ENCODE measurements around the gene NEURL1.
"Not testable (repeated sequence)": the region's sequence is repeated elsewhere in the genome, so short reads cannot be mapped to it uniquely, and the experiment has no call there.

The NEURL1 gene

DNA sequence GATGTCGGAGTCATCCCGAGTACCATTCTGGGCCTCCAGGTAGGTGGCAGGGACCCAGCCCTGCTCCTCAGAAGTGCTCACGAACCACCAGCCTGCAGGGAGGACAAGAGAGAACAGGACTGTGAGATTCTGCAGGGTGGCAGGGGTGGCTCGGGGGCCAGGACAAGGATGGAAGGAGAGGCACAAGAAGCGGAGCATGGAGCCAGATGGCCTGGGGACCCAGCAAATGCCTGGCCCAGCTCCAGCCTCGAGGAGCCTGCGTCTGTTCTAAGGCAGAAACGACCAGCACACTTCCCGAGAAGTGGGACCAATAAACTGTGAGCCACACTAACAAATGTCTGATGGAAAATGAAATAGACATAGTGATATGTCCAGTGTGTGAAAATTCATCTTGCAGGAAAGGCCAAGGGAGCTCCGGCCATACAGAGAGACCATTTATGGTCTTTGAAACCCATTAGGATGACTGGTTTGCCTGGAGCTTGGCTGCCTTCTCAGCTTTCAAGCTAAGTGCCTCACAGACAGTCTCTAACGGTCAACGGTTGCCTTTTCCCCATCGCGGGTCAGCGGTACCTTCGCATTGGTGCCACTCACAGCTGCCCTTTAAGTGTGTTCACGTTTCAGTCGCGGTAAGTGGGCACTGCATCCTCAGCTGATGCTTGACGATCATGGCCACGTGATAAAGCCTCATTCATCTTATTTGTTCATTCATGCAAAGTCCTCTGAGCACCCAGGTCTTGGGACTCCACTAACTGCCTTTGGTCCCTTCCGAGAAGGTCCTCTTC is 133.8 kb downstream of the NEURL1 start:
- DNase-seq (ENCODE audit: low read depth): no peak

- DNase-seq (ENCODE audit: low read depth): no peak
Observed at GRCh38 chr10:103627893-103628292, 134.4 kb downstream of the NEURL1 start.

DNA sequence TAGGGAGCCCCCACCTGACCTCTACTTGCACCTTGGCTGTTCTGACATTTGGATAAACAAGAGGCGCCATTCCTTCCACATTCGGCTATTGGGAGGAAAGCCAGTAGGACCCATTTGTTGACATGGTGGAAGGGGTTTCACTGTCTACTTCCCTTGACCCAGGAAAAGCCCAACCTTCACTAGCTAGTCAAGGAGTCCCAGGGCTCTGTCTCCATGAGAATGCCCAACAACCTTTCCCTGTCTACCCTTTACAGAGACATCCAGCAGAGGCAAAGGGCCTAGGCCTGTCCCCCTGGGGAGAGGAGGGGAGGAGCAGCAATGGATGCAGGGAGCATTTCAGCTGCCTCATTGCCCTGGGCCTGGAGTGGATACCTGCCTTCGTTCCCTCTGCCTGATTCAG is 136.1 kb downstream of the NEURL1 start:
- no peak for DNase-seq (ENCODE audit: low read depth)

GRCh38 chr10:103630156-103630555 is 136.7 kb downstream of the NEURL1 start:
- DNase-seq (ENCODE audit: low read depth): no peak

GRCh38 chr10:103632247-103632642 is 138.7 kb downstream of the NEURL1 start:
- no peak for DNase-seq (ENCODE audit: low read depth)

- not testable (repeated sequence) for DNase-seq (ENCODE audit: low read depth)
Observed at GRCh38 chr10:103632871-103633270, 139.4 kb downstream of the NEURL1 start.

- DNase-seq (ENCODE audit: low read depth): no peak
Observed at GRCh38 chr10:103633846-103634245, 140.3 kb downstream of the NEURL1 start.

DNA sequence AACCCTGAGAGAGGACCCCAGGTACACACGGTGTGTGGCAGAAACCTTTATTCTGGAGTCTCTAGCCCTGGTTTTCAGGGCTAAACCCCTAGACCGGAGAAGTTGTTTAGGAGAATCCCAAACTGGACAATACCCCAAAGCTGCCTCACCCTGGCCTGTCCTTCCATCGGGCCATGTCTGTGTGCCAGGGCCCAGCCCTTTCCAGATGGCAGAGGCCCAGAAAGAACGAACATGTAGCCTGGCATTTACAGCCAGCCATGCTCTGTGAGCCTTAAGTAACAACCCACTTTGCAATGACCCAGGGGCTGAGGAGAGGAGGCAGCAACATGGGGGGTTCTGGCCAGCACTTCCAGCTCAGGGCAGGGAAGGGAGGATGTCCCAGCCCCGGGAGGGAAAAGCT is 142.1 kb downstream of the NEURL1 start:
- DNase-seq (ENCODE audit: low read depth): no peak

DNA sequence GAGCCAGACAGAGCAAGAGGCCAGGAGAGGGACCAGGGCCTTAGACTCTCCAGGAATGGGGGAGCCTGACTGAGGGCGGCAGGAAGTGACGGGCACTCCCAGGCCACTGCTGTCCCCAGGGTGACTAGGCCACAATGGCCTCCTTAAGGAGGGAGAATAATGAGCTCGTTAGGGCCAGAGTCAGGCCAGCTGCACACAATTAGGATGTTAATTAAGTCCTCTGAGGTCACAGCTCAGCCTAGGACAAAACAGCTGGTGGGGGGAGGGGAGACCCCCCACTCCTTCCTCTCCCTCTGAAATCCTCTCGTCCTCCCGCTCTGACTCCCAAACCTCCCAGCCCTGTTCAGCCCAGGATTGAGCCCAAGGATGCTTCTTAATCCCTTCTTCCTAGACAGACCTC is 143.0 kb downstream of the NEURL1 start:
- no peak for DNase-seq (ENCODE audit: low read depth)

DNA sequence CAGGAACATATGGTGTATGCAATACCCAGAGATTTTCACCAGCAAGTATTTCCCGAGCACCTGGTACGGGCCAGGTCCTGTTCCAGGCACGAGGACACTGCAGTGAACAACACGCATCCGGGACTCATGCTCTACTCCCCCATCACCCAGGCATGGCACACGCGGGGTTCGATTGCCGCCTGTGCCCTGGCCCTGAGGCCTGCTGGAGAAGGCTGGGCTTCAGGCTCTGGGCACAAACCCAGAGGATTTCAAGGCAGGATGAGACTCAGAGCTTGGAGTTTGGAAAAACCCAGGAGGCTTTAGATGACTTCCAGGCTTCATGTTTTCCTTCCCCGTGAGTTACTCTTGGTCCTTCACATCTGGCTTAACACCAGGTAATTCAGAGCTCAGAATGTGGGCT is 143.5 kb downstream of the NEURL1 start:
- DNase-seq (ENCODE audit: low read depth): no peak

DNA sequence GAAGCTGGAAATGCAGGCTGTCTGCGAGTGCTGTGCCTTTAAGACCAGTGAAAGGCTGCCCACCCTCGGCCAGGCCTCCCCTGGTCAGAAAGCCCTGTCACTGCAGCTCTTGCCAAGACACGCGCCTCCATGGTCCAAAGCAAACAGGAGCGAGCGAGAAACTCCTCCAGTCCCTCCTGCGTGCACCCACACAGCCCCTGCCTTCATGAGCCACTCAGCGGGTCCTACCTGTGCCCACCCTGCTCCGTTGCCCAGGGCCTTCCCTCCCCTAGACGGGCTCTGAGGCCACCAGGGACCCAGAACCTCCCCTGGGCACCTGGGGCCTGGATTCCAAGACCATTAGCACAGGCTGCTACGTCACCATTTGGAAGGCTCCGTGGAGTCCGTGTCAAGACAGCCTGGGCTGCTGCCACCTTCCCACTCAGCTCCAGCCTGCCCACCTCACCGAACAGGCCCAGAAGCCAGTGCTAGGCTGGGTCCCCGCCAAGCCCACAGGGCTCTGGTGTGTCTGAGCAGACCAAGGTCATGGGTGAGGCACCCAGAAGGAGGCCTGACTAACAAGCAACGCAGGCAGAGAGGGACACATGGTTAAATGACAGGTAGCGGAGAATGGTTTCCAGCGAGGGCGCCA is 144.5 kb downstream of the NEURL1 start:
- peak; percentile 56 for DNase-seq (ENCODE audit: low read depth)

GRCh38 chr10:103638948-103639347 is 145.4 kb downstream of the NEURL1 start:
- no peak for DNase-seq (ENCODE audit: low read depth)

DNA sequence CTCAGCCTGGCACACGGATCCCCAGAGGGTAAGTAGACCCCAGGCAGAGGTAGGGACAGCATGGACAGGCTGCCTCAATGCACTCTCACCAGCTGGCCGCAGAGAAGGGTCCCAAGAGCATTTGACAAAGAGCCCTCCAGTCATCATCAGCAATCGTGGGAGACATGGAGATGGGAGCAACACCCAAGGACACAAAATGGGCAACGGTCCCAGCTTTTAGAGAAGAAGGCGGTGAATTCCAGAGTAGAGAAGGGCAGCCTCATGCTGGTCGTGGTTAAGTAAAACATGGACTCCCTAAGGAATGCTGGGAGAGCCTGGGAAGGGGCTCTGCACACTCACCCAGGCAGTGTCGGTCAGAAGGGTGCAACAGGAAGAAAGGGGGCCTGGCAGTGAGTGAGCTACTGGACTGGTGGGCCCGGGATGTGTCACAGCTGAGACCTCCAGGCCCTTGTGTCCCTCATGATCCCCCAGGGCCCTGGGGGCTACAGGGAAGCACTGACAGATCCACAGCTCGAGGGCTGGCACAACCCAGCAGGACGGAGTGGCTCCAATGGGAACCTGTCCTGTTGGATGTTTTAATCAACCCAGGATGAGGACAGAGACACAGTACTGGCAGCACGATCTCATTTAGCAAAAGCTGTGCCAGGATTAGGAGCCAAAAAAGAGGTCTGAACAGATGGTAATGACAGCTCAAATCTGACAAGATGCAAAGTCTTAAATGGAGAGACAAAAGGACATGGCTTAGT is 147.1 kb downstream of the NEURL1 start:
- no peak for DNase-seq (ENCODE audit: low read depth)

DNA sequence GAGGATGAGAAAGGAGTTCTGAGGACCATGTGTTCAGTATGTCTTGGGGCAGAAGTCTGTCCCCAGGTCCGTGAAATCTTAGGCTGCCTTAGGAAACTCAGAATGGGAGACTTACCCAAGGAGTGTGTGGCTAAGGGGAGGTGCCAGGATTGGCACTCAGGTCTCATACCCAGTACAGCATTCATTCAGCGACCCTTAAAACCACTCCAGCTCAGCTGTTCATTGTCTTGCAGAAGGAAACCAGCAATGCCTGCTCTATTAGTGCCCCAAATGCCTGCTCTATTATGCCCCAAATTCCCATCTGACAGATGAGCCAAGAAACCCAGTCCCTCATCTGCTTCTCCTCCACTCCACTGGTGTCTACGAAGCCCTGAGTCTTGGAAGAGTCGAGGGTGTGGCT is 147.8 kb downstream of the NEURL1 start:
- DNase-seq (ENCODE audit: low read depth): no peak

All from fibroblast of the conjunctiva (primary cell).